Smooth muscle cell (in vitro differentiated cells): ENCODE results near the gene MSX2. TPM values are rescaled to one million over a fixed set of nuclear protein-coding genes. Genes with fewer than 3 reads are reported as not detected.

Source experiments
- DNase-seq: peaks from one replicate; lab custom pipeline; 2025; ENCODE audit not compliant: unreplicated experiment; lab: John Stamatoyannopoulos, UW
- H2AFZ ChIP-seq: fragments of 200-600 bp; sonication (generic); 2 replicates; pipeline ENCODE4 v1.6.0; 2016; ENCODE audit warnings: antibody characterized with exemption, low read depth, mild to moderate bottlenecking
- H3F3A ChIP-seq: fragments of 200-600 bp; sonication (generic); 2 replicates; pipeline ENCODE4 v1.6.0; 2017; ENCODE audit warnings: antibody characterized with exemption, low read depth
- H3K27ac ChIP-seq: fragments of 200-600 bp; sonication (generic); 2 replicates; pipeline ENCODE4 v1.5.1; 2016; ENCODE audit warnings: low read depth, mild to moderate bottlenecking
- H3K27me3 ChIP-seq: fragments of 200-600 bp; sonication (generic); 2 replicates; pipeline ENCODE4 v1.6.1; 2016; ENCODE audit warnings: low read depth, mild to moderate bottlenecking
- H3K36me3 ChIP-seq: fragments of 200-600 bp; sonication (generic); 2 replicates; pipeline ENCODE4 v1.5.1; 2016; ENCODE audit warnings: low read depth
- H3K4me1 ChIP-seq: fragments of 200-600 bp; sonication (generic); 2 replicates; pipeline ENCODE4 v1.5.1; 2016; ENCODE audit warnings: low read depth
- H3K4me2 ChIP-seq: fragments of 200-600 bp; sonication (generic); 2 replicates; pipeline ENCODE4 v1.6.0; 2016; ENCODE audit warnings: mild to moderate bottlenecking
- H3K4me3 ChIP-seq: fragments of 200-600 bp; sonication (generic); 2 replicates; pipeline ENCODE4 v1.5.1; 2016; ENCODE audit warnings: mild to moderate bottlenecking
- H3K79me2 ChIP-seq: fragments of 200-600 bp; sonication (generic); 2 replicates; pipeline ENCODE4 v1.6.0; 2016; ENCODE audit warnings: low read depth, mild to moderate bottlenecking
- H3K9ac ChIP-seq: fragments of 200-600 bp; sonication (generic); 2 replicates; pipeline ENCODE4 v1.6.0; 2016; ENCODE audit warnings: low read depth
- H3K9me3 ChIP-seq: fragments of 200-600 bp; sonication (generic); replicated peaks from 2 replicates; pipeline ENCODE4 v1.5.1; 2016; ENCODE audit warnings: low read depth
- H4K20me1 ChIP-seq: fragments of 200-600 bp; sonication (generic); 2 replicates; pipeline ENCODE4 v1.6.0; 2016; ENCODE audit warnings: low read depth
- CTCF ChIP-seq: fragments of 200-600 bp; sonication (generic); IDR thresholded peaks from 2 replicates; pipeline ENCODE4 v1.5.1; 2017; ENCODE audit warnings: borderline replicate concordance, mild to moderate bottlenecking, antibody characterized with exemption; ENCODE audit not compliant: insufficient read depth, poor library complexity, severe bottlenecking
- WGBS: methylation state at CpG from one replicate; pipeline ENCODE4 v1.1.7; 2016; ENCODE audit warnings: low lambda C conversion rate; 5-methylcytosine and 5-hydroxymethylcytosine counted together
- polyA plus RNA-seq: library from polyadenylated mRNA; unstranded; fragments of >200 nt; fragmentation: Nextera tagmentation; extraction: Ambion mirVana; gene quantifications from 2 replicates; pipeline ENCODE4 v1.2.1, GENCODE V29; 2016
- total RNA-seq: library from RNA; depleted of rRNA; stranded (reverse); fragments of >200 nt; gene quantifications from 2 replicates; pipeline ENCODE4 v1.2.3, GENCODE V29; 2014

MSX2 gene
- total and polyA plus RNA-seq, 2 experiments from 2014 or later, result 50.7 to 76.8 TPM

- Histone ChIP-seq H3K4me1 (no peaks in the 10 kb centered on the region), H3K4me2 (no peak overlapping the region), H2AFZ (no peak overlapping the region), H3K27me3 (no peaks in the 10 kb centered on the region), H3K9ac (no peak overlapping the region), H3K9me3 (no peaks in the 10 kb centered on the region), H4K20me1 (no peaks in the 10 kb centered on the region), H3K79me2 (no peaks in the 10 kb centered on the region), H3K36me3 (no peaks in the 10 kb centered on the region), H3K4me3 (no peak overlapping the region), H3F3A (no peaks in the 10 kb centered on the region), H3K27ac (no peak overlapping the region)
- no peak for DNase-seq
- no peak for TF ChIP-seq CTCF
Measured at GRCh38 chr5:174678107-174678506, 46.3 kb upstream of the MSX2 start.

- H3K4me2 ChIP-seq, result no peak overlapping the region
- DNase-seq, result no peak
- H3K9ac ChIP-seq, result no peak overlapping the region
- no peaks in the 10 kb centered on the region for H4K20me1 ChIP-seq
- H3K9me3 ChIP-seq, result no peaks in the 10 kb centered on the region
- no peaks in the 10 kb centered on the region for H3K36me3 ChIP-seq
- TF ChIP-seq CTCF, result no peak
- no peaks in the 10 kb centered on the region for H3K4me1 ChIP-seq
- H3K27me3 ChIP-seq, result no peaks in the 10 kb centered on the region
- H3K27ac ChIP-seq, result no peak overlapping the region
- H3K79me2 ChIP-seq, result no peaks in the 10 kb centered on the region
- H2AFZ ChIP-seq, result no peak overlapping the region
- WGBS, result 72% methylated on average over 7 of the region's 7 CpGs
- no peak overlapping the region for H3K4me3 ChIP-seq
- no peaks in the 10 kb centered on the region for H3F3A ChIP-seq
Measured at GRCh38 chr5:174680901-174681565, 43.3 kb upstream of the MSX2 start.

- H3K27ac ChIP-seq, result no peak overlapping the region
- no peaks in the 10 kb centered on the region for H3K36me3 ChIP-seq
- DNase-seq, result no peak
- no peaks in the 10 kb centered on the region for H3K9me3 ChIP-seq
- no peak overlapping the region for H3K9ac ChIP-seq
- no peaks in the 10 kb centered on the region for H3K79me2 ChIP-seq
- no peaks in the 10 kb centered on the region for H4K20me1 ChIP-seq
- H3K4me1 ChIP-seq, result peaks cover 17% of the 10 kb centered on the region
- no peak overlapping the region for H2AFZ ChIP-seq
- peaks cover 10% of the 10 kb centered on the region for H3K27me3 ChIP-seq
- no peak overlapping the region for H3K4me2 ChIP-seq
- H3K4me3 ChIP-seq, result no peak overlapping the region
- no peak for TF ChIP-seq CTCF
- H3F3A ChIP-seq, result no peaks in the 10 kb centered on the region
Measured at GRCh38 chr5:174687503-174687902, 36.9 kb upstream of the MSX2 start.
